K562 (cell line): ENCODE measurements around the gene LRRC3C. TPM values are rescaled to one million over a fixed set of nuclear protein-coding genes. Genes with fewer than 3 reads are reported as not detected.

Experiments used
- CREM ChIP-seq: IDR thresholded peaks from 2 replicates; pipeline ENCODE4 v1.6.1; 2014; ENCODE audit warnings: antibody characterized with exemption, low read depth
- ESRRA ChIP-seq: fragments of 450-650 bp; IDR thresholded peaks from 2 replicates; pipeline ENCODE4 v1.6.1; 2014; ENCODE audit warnings: low read depth, mild to moderate bottlenecking, moderate library complexity, borderline replicate concordance
- ETV1 ChIP-seq: fragments of 450-650 bp; conservative IDR thresholded peaks from 2 replicates; pipeline ENCODE4 v1.6.1; 2016; ENCODE audit warnings: missing genetic modification characterization, control low read depth, low read depth, missing compliant biosample characterization
- GABPA ChIP-seq: fragments of 200-800 bp; sonication (Bioruptor generic); conservative IDR thresholded peaks from 2 replicates; pipeline ENCODE4 v1.6.1; 2016; ENCODE audit warnings: low read depth, missing genetic modification characterization, missing compliant biosample characterization
- HCFC1 ChIP-seq: IDR thresholded peaks from 2 replicates; pipeline ENCODE4 v1.6.1; 2012; ENCODE audit warnings: low read depth, low read length, improper control_type of control experiment
- HDAC1 ChIP-seq, 2 experiments: fragments of 450-650 bp; IDR thresholded peaks; 2 replicates each; pipeline ENCODE4 v1.6.1; 2016 to 2017; ENCODE audit warnings: inconsistent platforms in 1 of 2, mild to moderate bottlenecking in 1 of 2, moderate library complexity in 1 of 2
- NR2C1 ChIP-seq, 2 experiments: fragments of 450-650 bp; IDR thresholded peaks; 2 replicates each; pipeline ENCODE4 v1.6.1; 2017; ENCODE audit warnings: mild to moderate bottlenecking in 2 of 2, antibody characterized with exemption in 1 of 2, inconsistent platforms in 1 of 2, missing compliant biosample characterization in 1 of 2, missing genetic modification characterization in 1 of 2
- NRF1 ChIP-seq, 2 experiments: fragments of 450-650 bp; IDR thresholded peaks in 1 of 2; conservative IDR thresholded peaks in 1 of 2; 2 replicates each; pipeline ENCODE4 v1.6.1; 2014; ENCODE audit warnings: mild to moderate bottlenecking in 2 of 2
- OTX1 ChIP-seq: fragments of 450-650 bp; formaldehyde crosslinking; IDR thresholded peaks from 2 replicates; pipeline ENCODE4 v1.4.0; 2022; ENCODE audit warnings: mild to moderate bottlenecking
- POLR2AphosphoS5 ChIP-seq: IDR thresholded peaks from 2 replicates; pipeline ENCODE4 v1.6.1; 2011; ENCODE audit warnings: mild to moderate bottlenecking, low read depth, low read length, moderate library complexity; ENCODE audit not compliant: control insufficient read depth, insufficient read depth
- POLR2B ChIP-seq: fragments of 450-650 bp; IDR thresholded peaks from 2 replicates; pipeline ENCODE4 v1.6.1; 2018; ENCODE audit warnings: low read depth; ENCODE audit not compliant: partially characterized antibody
- PRPF4 ChIP-seq: fragments of 200-400 bp; formaldehyde crosslinking; IDR thresholded peaks from one replicate; pipeline ENCODE4 v1.6.1; 2017; ENCODE audit warnings: low read length, low read depth, mild to moderate bottlenecking; ENCODE audit not compliant: insufficient read depth, poor library complexity, severe bottlenecking
- SIN3A ChIP-seq, 2 experiments: fragments of 150-350 bp in 1 of 2; IDR thresholded peaks; 2 replicates each; pipeline ENCODE4 v1.6.1; 2011 to 2016; ENCODE audit warnings: borderline replicate concordance in 2 of 2, low read depth in 2 of 2, low read length in 2 of 2, mild to moderate bottlenecking in 2 of 2, moderate library complexity in 2 of 2; ENCODE audit not compliant: control insufficient read depth in 1 of 2
- SMAD3 ChIP-seq: fragments of 450-650 bp; formaldehyde crosslinking; conservative IDR thresholded peaks from 2 replicates; pipeline ENCODE4 v1.4.0; 2020; ENCODE audit warnings: mild to moderate bottlenecking
- SMC3 ChIP-seq: conservative IDR thresholded peaks from 2 replicates; pipeline ENCODE4 v1.6.1; 2011; ENCODE audit warnings: low read depth, low read length, improper control_type of control experiment; ENCODE audit not compliant: insufficient read depth
- TAF1 ChIP-seq: IDR thresholded peaks from 2 replicates; pipeline ENCODE4 v1.6.1; 2011; ENCODE audit warnings: mild to moderate bottlenecking, low read length, moderate library complexity; ENCODE audit not compliant: insufficient read depth, control insufficient read depth, severe bottlenecking; ENCODE audit errors: extremely low read depth
- TAF7 ChIP-seq: fragments of 450-650 bp; IDR thresholded peaks from 2 replicates; pipeline ENCODE4 v1.6.1; 2016; ENCODE audit warnings: missing genetic modification characterization, missing compliant biosample characterization
- TFAP4 ChIP-seq: sonication (generic); formaldehyde crosslinking; IDR thresholded peaks from 2 replicates; pipeline ENCODE4 v1.8.0; 2022; ENCODE audit warnings: missing genetic modification reagents, mild to moderate bottlenecking, moderate library complexity, borderline replicate concordance
- ZBTB17 ChIP-seq: fragments of 450-650 bp; formaldehyde crosslinking; IDR thresholded peaks from 2 replicates; pipeline ENCODE4 v1.4.0; 2020; ENCODE audit warnings: mild to moderate bottlenecking
- ZBTB2 ChIP-seq: fragments of 450-650 bp; IDR thresholded peaks from 2 replicates; pipeline ENCODE4 v1.6.1; 2016; ENCODE audit warnings: antibody characterized with exemption
- ZBTB7A ChIP-seq: IDR thresholded peaks from 2 replicates; pipeline ENCODE4 v1.6.1; 2011; ENCODE audit warnings: low read depth, mild to moderate bottlenecking, low read length, moderate library complexity, borderline replicate concordance; ENCODE audit not compliant: control insufficient read depth
- ZNF140 ChIP-seq: fragments of 250-450 bp; sonication (Bioruptor Pico); IDR thresholded peaks from 2 replicates; pipeline ENCODE4 v1.8.0; 2021; ENCODE audit warnings: moderate library complexity, mild to moderate bottlenecking, inconsistent platforms
- ZNF436 ChIP-seq: fragments of 250-450, 450-650 bp; sonication (Bioruptor Pico); formaldehyde crosslinking; IDR thresholded peaks from 2 replicates; pipeline ENCODE4 v1.7.0; 2020; ENCODE audit warnings: mild to moderate bottlenecking
- ZNF507 ChIP-seq: conservative IDR thresholded peaks from 2 replicates; pipeline ENCODE4 v1.6.1; 2017; ENCODE audit warnings: missing genetic modification characterization, missing compliant biosample characterization
- ZNF589 ChIP-seq: fragments of 200-800 bp; sonication (Bioruptor generic); IDR thresholded peaks from 2 replicates; pipeline ENCODE4 v1.6.1; 2016; ENCODE audit warnings: low read depth, missing genetic modification characterization, missing compliant biosample characterization
- polyA plus RNA-seq, 8 experiments: library from polyadenylated mRNA; depleted of rRNA in 4 of 8; stranded (reverse) in 5 of 8; unstranded in 3 of 8; fragments of >200 nt; fragmentation: Nextera tagmentation in 2 of 8; fragmentation: Illumina TruSeq in 1 of 8; extraction: Ambion mirVana in 2 of 8; extraction: Trizol in 1 of 8; gene quantifications; 2 replicates each; pipeline versions ENCODE4 v1.2.1 to v1.2.3, GENCODE V29; 2011 to 2014; ENCODE audit warnings: inconsistent platforms in 1 of 8, missing spikeins in 1 of 8
- total RNA-seq, 7 experiments: library from RNA; depleted of rRNA in 6 of 7; stranded (reverse); fragments of >200 nt in 6 of 7; fragmentation: Illumina TruSeq in 2 of 7; extraction: Trizol in 2 of 7; gene quantifications; 2 replicates each; pipeline versions ENCODE4 v1.2.1 to v1.2.3, GENCODE V29; 2011 to 2021; ENCODE audit warnings: low replicate concordance in 1 of 7

LRRC3C gene
- total and polyA plus RNA-seq, 9 of the 15 experiments (the other 6 are each of a cell fraction or from before 2014, with no cell fraction given), result not detected

- TF ChIP-seq ESRRA, result no peak
- TF ChIP-seq TAF1, result peak; percentile 44
- 0 out of 2 replicates have a peak, but pooled peaks have one; percentile 16 for TF ChIP-seq OTX1
- no peak for TF ChIP-seq PRPF4
- TF ChIP-seq NR2C1 (IDR thresholded peaks at IDR 0.05), result no peak
- TF ChIP-seq NR2C1 (tag; IDR thresholded peaks at IDR 0.05), result no peak
- no peak for TF ChIP-seq SMAD3 (CRISPR knock-in tag)
- 0 out of 4 replicates have a peak, but pooled peaks of 1 of the 2 experiments have one; percentile 30 for TF ChIP-seq HDAC1 (IDR thresholded peaks at IDR 0.05)
- 0 out of 2 replicates have a peak, but pooled peaks have one; percentile 33 for TF ChIP-seq ZBTB17
- TF ChIP-seq CREM, result peak; percentile 44; the same call in 1 of the 2 replicates
- TF ChIP-seq TFAP4 (CRISPR knock-in tag), result peak; percentile 66; the same call in 1 of the 2 replicates
- TF ChIP-seq POLR2AphosphoS5, result 0 out of 2 replicates have a peak, but pooled peaks have one; percentile 15
- no peak for TF ChIP-seq ZNF507 (tag)
- no peak for TF ChIP-seq ZNF140
- no peak for TF ChIP-seq ZNF589 (CRISPR knock-in tag)
- TF ChIP-seq ZNF436, result no peak
- TF ChIP-seq SIN3A (IDR thresholded peaks at IDR 0.05; ENCODE audit: borderline replicate concordance in 2 of 2, control insufficient read depth in 1 of 2, low read depth in 2 of 2, low read length in 2 of 2), result 0 out of 4 replicates have a peak, but pooled peaks of 1 of the 2 experiments have one; percentile 44
- peak; percentile 49; the same call in 1 of the 2 replicates for TF ChIP-seq ETV1 (tag)
- TF ChIP-seq SMC3, result 0 out of 2 replicates have a peak, but pooled peaks have one; percentile 6
- peak; percentile 48; the same call in 1 of the 2 replicates for TF ChIP-seq TAF7
- TF ChIP-seq NRF1 (conservative IDR thresholded peaks at IDR 0.05 in 1 of 2, IDR thresholded peaks at IDR 0.05 in 1 of 2), result peak; percentile 85 to 87
- peak; percentile 54; the same call in 1 of the 2 replicates for TF ChIP-seq ZBTB7A
- TF ChIP-seq HCFC1, result peak; percentile 35; the same call in 1 of the 2 replicates
- TF ChIP-seq ZBTB2, result 0 out of 2 replicates have a peak, but pooled peaks have one; percentile 51
- peak; percentile 40; the same call in 1 of the 2 replicates for TF ChIP-seq GABPA (tag)
- peak; percentile 58 for TF ChIP-seq POLR2B
Measured at GRCh38 chr17:39952680-39953470, 25.3 kb downstream of the LRRC3C start (continued).
